NCI-H446 (cell line): ENCODE measurements around the gene RTN3.
"Not testable (repeated sequence)": the region's sequence is repeated elsewhere in the genome, so short reads cannot be mapped to it uniquely, and the experiment has no call there.

Experiments
- DNase-seq, 2 experiments: peaks; one replicate each; lab custom pipeline; 2025; lab: John Stamatoyannopoulos, UW

The RTN3 gene

GRCh38 chr11:63768237-63769041, 87.1 kb downstream of the RTN3 start, which contains the start of gene ZFTA:
TSS of gene ZFTA (minus strand) at chr11:63768775. CDS start at chr11:63768622, 153 bp downstream.
- peak in 1 of 2 experiments; percentile 50 for DNase-seq

- peak in 1 of 2 experiments; percentile 49 for DNase-seq
These were observed 87.9 kb downstream of the RTN3 start for GRCh38 chr11:63769042-63769713.

- no peak for DNase-seq
These were observed 88.6 kb downstream of the RTN3 start for GRCh38 chr11:63769714-63770455.

GRCh38 chr11:63770763-63771162, 89.5 kb downstream of the RTN3 start:
- DNase-seq: no peak

GRCh38 chr11:63771741-63772318, 90.5 kb downstream of the RTN3 start:
- not testable (repeated sequence) for DNase-seq

GRCh38 chr11:63775191-63775590, 93.9 kb downstream of the RTN3 start:
- DNase-seq: no peak

GRCh38 chr11:63779039-63779438, 97.7 kb downstream of the RTN3 start:
- DNase-seq: no peak

GRCh38 chr11:63782749-63783148, 101.4 kb downstream of the RTN3 start:
- no peak for DNase-seq

- no peak for DNase-seq
These were observed 102.8 kb downstream of the RTN3 start for GRCh38 chr11:63783925-63784592.

- no peak for DNase-seq
These were observed 104.5 kb downstream of the RTN3 start for GRCh38 chr11:63785823-63786222.

GRCh38 chr11:63791495-63792167, 110.3 kb downstream of the RTN3 start:
- DNase-seq: no peak

GRCh38 chr11:63793161-63793560, 111.9 kb downstream of the RTN3 start:
- no peak for DNase-seq

GRCh38 chr11:63795066-63795465, 113.8 kb downstream of the RTN3 start:
- DNase-seq: no peak

GRCh38 chr11:63800921-63801320, 119.6 kb downstream of the RTN3 start:
- DNase-seq: no peak

- DNase-seq: no peak
These were observed 121.5 kb downstream of the RTN3 start for GRCh38 chr11:63802637-63803414.

- no peak for DNase-seq
These were observed 123.0 kb downstream of the RTN3 start for GRCh38 chr11:63804259-63804658.

GRCh38 chr11:63805844-63806415, 124.6 kb downstream of the RTN3 start:
- no peak for DNase-seq
